Aorta (tissue), 5 donors: ENCODE data around the gene RBM19. TPM values are rescaled to one million over a fixed set of nuclear protein-coding genes. Genes with fewer than 3 reads are reported as not detected.
A peak's percentile ranks its signal among the peaks of the same experiment; 100 is the strongest.

Experiments
- ATAC-seq: fragments of 200-7000 bp; cut with Tn5 transposase; one replicate; pipeline ENCODE4 v1.9.1; 2022; ENCODE audit warnings: moderate library complexity; ENCODE audit not compliant: low FRiP score
- DNase-seq, 2 donors: peaks; one replicate each; pipeline ENCODE4 v3.0.0-alpha.2; 2020
- H3K27ac ChIP-seq, 2 donors: one replicate each; pipeline ENCODE4 v1.5.1; 2013; ENCODE audit warnings: low read length in 2 of 2, mild to moderate bottlenecking in 2 of 2, moderate library complexity in 2 of 2, control low read depth in 1 of 2, inconsistent platforms in 1 of 2, low read depth in 1 of 2
- H3K27me3 ChIP-seq, 2 donors: one replicate each; pipeline ENCODE4 v1.6.1; 2013; ENCODE audit warnings: control low read depth in 1 of 2, low read length in 1 of 2, mild to moderate bottlenecking in 1 of 2, moderate library complexity in 1 of 2; ENCODE audit not compliant: insufficient read depth in 2 of 2, control insufficient read depth in 1 of 2
- H3K36me3 ChIP-seq, 2 donors: one replicate each; pipeline ENCODE4 v1.6.1; 2013; ENCODE audit warnings: control low read depth in 1 of 2, low read length in 1 of 2, mild to moderate bottlenecking in 1 of 2; ENCODE audit not compliant: insufficient read depth in 2 of 2, control insufficient read depth in 1 of 2
- H3K4me1 ChIP-seq, 2 donors: one replicate each; pipeline ENCODE4 v1.6.1; 2013; ENCODE audit warnings: low read length in 2 of 2, control low read depth in 1 of 2, mild to moderate bottlenecking in 1 of 2, moderate library complexity in 1 of 2; ENCODE audit not compliant: insufficient read depth in 2 of 2, control insufficient read depth in 1 of 2
- H3K4me3 ChIP-seq, 2 donors: one replicate each; pipeline ENCODE4 v1.5.1; 2013; ENCODE audit warnings: low read length in 2 of 2, control low read depth in 1 of 2, mild to moderate bottlenecking in 1 of 2
- H3K9me3 ChIP-seq: one replicate; pipeline ENCODE4 v1.6.1; 2013; ENCODE audit warnings: mild to moderate bottlenecking, low read length; ENCODE audit not compliant: control insufficient read depth
- WGBS, 2 donors: extraction: QIAGEN DNeasy Blood & Tissue Kit; methylation state at CpG; one replicate each; pipeline ENCODE4 v1.1.7; 2013; 5-methylcytosine and 5-hydroxymethylcytosine counted together
- intact Hi-C, 2 donors: fragments of 100-400 bp; cut with DNase I; formaldehyde crosslinking; loops; one replicate each; pipeline versions ENCODE4 v1.14.2 to v1.15.0; 2022
- polyA plus RNA-seq, 2 donors: library from polyadenylated mRNA; stranded (reverse); fragments of 200-250 nt; gene quantifications; one replicate each; pipeline ENCODE4 v1.2.3, GENCODE V29; 2013
- total RNA-seq, 2 donors: library from RNA; stranded (reverse); fragmentation: NEBNext Ultra II Directional; extraction: Animal tissue kit (Norgen Biotek cat#: 25700); gene quantifications; one replicate each; pipeline ENCODE4 v1.2.1, GENCODE V29; 2021
- donor health status: healthy with polysubstance abuse.
- donor health status: Bipolar disorder and iron deficiency.
- donor health status: DM: no; HTN: no; CAD: no.
- donor health status: DM: no; HTN: no; CAD: no.
- donor health status: DM: yes; HTN: yes; CAD: no.

Gene RBM19
- total and polyA plus RNA-seq, 4 donors, result 5.6 to 31.8 (median 26.0) TPM

GRCh38 chr12:113970211-113970610 lies 4.1 kb upstream of the RBM19 start:
- WGBS, 2 donors, result 78 to 82% methylated on average over 5 of the region's 5 CpGs
- intact Hi-C loops, result loop anchor here in 1 of 2 donors (10.0 kb wide), 1 partner anchor 1955 kb away; no protein-coding TSS in a partner anchor
- Histone ChIP-seq H3K27ac (no peak overlapping the region), H3K4me1 (no peaks in the 10 kb centered on the region), H3K27me3 (no peaks in the 10 kb centered on the region), H3K4me3 (no peak overlapping the region), H3K9me3 (no peaks in the 10 kb centered on the region), H3K36me3 (no peaks in the 10 kb centered on the region)
- peak in 1 of 2 donors; percentile 51 for DNase-seq
- no peak for ATAC-seq

GRCh38 chr12:113967368-113967767 lies 1.2 kb upstream of the RBM19 start:
- Histone ChIP-seq H3K9me3 (no peaks in the 10 kb centered on the region), H3K36me3 (no peaks in the 10 kb centered on the region), H3K27ac (no peak overlapping the region), H3K27me3 (no peaks in the 10 kb centered on the region), H3K4me3 (no peak overlapping the region), H3K4me1 (no peaks in the 10 kb centered on the region)
- ATAC-seq, result no peak
- DNase-seq, result no peak
- intact Hi-C loops, result no loop called here
- WGBS, 2 donors, result 82 to 88% methylated on average over 4 of the region's 4 CpGs

- DNase-seq, result no peak
- no peak overlapping the region for H3K4me3 ChIP-seq
- H3K36me3 ChIP-seq, result peaks cover 0 to 13% of the 10 kb centered on the region in 2 donors
- intact Hi-C loops, result no loop called here
- H3K27me3 ChIP-seq, result no peaks in the 10 kb centered on the region
- 94 to 100% methylated on average over 1 of the region's 1 CpG for WGBS, 2 donors
- H3K4me1 ChIP-seq, result no peaks in the 10 kb centered on the region
- no peak for ATAC-seq
- H3K9me3 ChIP-seq, result no peaks in the 10 kb centered on the region
- no peak overlapping the region for H3K27ac ChIP-seq
These were observed 3.4 kb downstream of the RBM19 start for GRCh38 chr12:113962733-113963132.

GRCh38 chr12:113961921-113962710 lies 4.0 kb downstream of the RBM19 start:
- H3K4me1 ChIP-seq, result no peaks in the 10 kb centered on the region
- no peak overlapping the region for H3K4me3 ChIP-seq
- H3K27ac ChIP-seq, result no peak overlapping the region
- 84 to 87% methylated on average over 16 of the region's 16 CpGs for WGBS, 2 donors
- no peaks in the 10 kb centered on the region for H3K9me3 ChIP-seq
- H3K36me3 ChIP-seq, result peaks cover 0 to 16% of the 10 kb centered on the region in 2 donors
- DNase-seq (no peak), ATAC-seq (no peak)
- intact Hi-C loops, result no loop called here
- H3K27me3 ChIP-seq, result no peaks in the 10 kb centered on the region

- Histone ChIP-seq H3K4me3 (no peak overlapping the region), H3K36me3 (peaks cover 0 to 21% of the 10 kb centered on the region in 2 donors), H3K9me3 (no peaks in the 10 kb centered on the region), H3K27me3 (no peaks in the 10 kb centered on the region), H3K27ac (no peak overlapping the region), H3K4me1 (no peaks in the 10 kb centered on the region)
- DNase-seq, result no peak
- ATAC-seq, result no peak
- intact Hi-C loops, result no loop called here
- 92 to 96% methylated on average over 6 of the region's 6 CpGs for WGBS, 2 donors
These were observed 6.1 kb downstream of the RBM19 start for GRCh38 chr12:113960030-113960429.

GRCh38 chr12:113959096-113959495 lies 7.0 kb downstream of the RBM19 start:
- ATAC-seq (no peak), DNase-seq (no peak)
- no peaks in the 10 kb centered on the region for H3K9me3 ChIP-seq
- H3K4me3 ChIP-seq, result no peak overlapping the region
- no peaks in the 10 kb centered on the region for H3K27me3 ChIP-seq
- WGBS, 2 donors, result 91 to 94% methylated on average over 14 of the region's 14 CpGs
- peaks cover 0 to 23% of the 10 kb centered on the region in 2 donors for H3K36me3 ChIP-seq
- H3K4me1 ChIP-seq, result no peaks in the 10 kb centered on the region
- intact Hi-C loops, result no loop called here
- H3K27ac ChIP-seq, result no peak overlapping the region

GRCh38 chr12:113958108-113958507 lies 8.0 kb downstream of the RBM19 start:
- no peaks in the 10 kb centered on the region for H3K9me3 ChIP-seq
- ATAC-seq (no peak), DNase-seq (no peak)
- H3K4me1 ChIP-seq, result no peaks in the 10 kb centered on the region
- 82 to 91% methylated on average over 5 of the region's 5 CpGs for WGBS, 2 donors
- no peak overlapping the region for H3K27ac ChIP-seq
- intact Hi-C loops, result no loop called here
- H3K36me3 ChIP-seq, result peaks cover 0 to 23% of the 10 kb centered on the region in 2 donors
- H3K27me3 ChIP-seq, result no peaks in the 10 kb centered on the region
- no peak overlapping the region for H3K4me3 ChIP-seq

GRCh38 chr12:113957627-113958026 lies 8.5 kb downstream of the RBM19 start:
- Histone ChIP-seq H3K36me3 (peaks cover 0 to 23% of the 10 kb centered on the region in 2 donors), H3K4me1 (no peaks in the 10 kb centered on the region), H3K27ac (no peak overlapping the region), H3K27me3 (no peaks in the 10 kb centered on the region), H3K9me3 (no peaks in the 10 kb centered on the region), H3K4me3 (no peak overlapping the region)
- ATAC-seq, result no peak
- 87 to 96% methylated on average over 17 of the region's 17 CpGs for WGBS, 2 donors
- intact Hi-C loops, result no loop called here
- DNase-seq, result no peak
